GM18868 (cell line): ENCODE data around the gene ESRRA.

Source experiments
- ATAC-seq: cut with Tn5 transposase; IDR thresholded peaks from one replicate; pipeline ENCODE4 v1.9.1; 2021; ENCODE audit warnings: mild to moderate bottlenecking, moderate library complexity; ENCODE audit not compliant: unreplicated experiment

ESRRA gene

DNA sequence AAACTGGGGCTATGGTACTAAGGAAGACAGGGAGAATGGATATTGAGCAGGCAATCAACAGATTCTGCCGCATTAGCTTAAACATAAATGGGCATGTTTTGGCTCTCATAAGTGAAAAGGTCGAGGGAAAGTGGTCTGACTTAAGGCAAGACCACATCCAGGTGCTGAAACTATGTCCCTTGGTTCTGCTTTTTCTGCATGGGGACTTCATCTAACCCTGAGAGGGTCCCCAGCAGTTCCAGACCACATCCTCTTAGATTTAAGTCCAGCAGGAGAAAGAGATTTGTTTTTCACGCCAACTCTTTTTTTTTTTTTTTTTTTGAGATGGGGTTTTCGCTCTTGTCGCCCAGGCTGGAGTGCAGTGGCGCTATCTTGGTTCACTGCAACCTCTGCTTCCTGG lies 59.1 kb downstream of the ESRRA start:
- ATAC-seq, result no peak

DNA sequence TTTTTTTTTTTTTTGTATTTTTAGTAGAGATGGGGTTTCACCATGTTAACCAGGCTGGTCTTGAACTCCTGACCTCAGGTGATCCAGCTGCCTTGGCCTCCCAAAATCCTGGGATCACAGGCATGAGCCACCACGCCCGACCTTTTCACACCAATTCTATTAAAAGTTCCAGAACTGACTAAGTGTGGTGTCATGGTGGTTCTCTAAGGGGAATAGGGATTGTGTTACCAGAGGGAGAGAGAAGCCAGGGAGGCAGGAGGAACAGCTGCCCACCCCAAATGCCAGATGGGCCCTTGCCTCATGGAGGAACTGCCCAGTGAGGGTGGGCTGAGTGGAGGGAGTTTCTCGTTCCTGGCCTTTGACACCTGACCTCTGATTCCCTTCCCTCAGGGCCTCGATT lies 59.6 kb downstream of the ESRRA start:
- ATAC-seq, result no peak
